Measurements from ENCODE around the gene FILIP1L.

- TF ChIP-seq CTCF (conservative IDR thresholded peaks at IDR 0.05): no peak
- TF ChIP-seq ZFX (IDR thresholded peaks at IDR 0.05): no peak
Measured at GRCh38 chr3:100073049-100073713, 41.1 kb downstream of the FILIP1L start.
